ENCODE results near the gene AMDHD2.

GRCh38 chr16:2535625-2536013, 15.4 kb downstream of the AMDHD2 start:
- TF ChIP-seq CTCF (IDR thresholded peaks at IDR 0.05; ENCODE audit: low read length) (no peak), EZH2 (optimal IDR thresholded peaks at IDR 0.05; ENCODE audit: low read depth, low read length) (no peak), EZH2phosphoT487 (IDR thresholded peaks at IDR 0.05; ENCODE audit: low read length) (no peak)

All from MM.1S (cell line).